Measurements from ENCODE around the gene AUTS2.

- peak in 2 of 5 experiments; percentile 27 to 31 for TF ChIP-seq CTCF (IDR thresholded peaks at IDR 0.05)
- TF ChIP-seq EP300 (IDR thresholded peaks at IDR 0.05; ENCODE audit: low read depth) = no peak
Observed at GRCh38 chr7:70040970-70041766, 442.9 kb downstream of the AUTS2 start.
